Measurements from ENCODE around the gene PHF13.

DNA sequence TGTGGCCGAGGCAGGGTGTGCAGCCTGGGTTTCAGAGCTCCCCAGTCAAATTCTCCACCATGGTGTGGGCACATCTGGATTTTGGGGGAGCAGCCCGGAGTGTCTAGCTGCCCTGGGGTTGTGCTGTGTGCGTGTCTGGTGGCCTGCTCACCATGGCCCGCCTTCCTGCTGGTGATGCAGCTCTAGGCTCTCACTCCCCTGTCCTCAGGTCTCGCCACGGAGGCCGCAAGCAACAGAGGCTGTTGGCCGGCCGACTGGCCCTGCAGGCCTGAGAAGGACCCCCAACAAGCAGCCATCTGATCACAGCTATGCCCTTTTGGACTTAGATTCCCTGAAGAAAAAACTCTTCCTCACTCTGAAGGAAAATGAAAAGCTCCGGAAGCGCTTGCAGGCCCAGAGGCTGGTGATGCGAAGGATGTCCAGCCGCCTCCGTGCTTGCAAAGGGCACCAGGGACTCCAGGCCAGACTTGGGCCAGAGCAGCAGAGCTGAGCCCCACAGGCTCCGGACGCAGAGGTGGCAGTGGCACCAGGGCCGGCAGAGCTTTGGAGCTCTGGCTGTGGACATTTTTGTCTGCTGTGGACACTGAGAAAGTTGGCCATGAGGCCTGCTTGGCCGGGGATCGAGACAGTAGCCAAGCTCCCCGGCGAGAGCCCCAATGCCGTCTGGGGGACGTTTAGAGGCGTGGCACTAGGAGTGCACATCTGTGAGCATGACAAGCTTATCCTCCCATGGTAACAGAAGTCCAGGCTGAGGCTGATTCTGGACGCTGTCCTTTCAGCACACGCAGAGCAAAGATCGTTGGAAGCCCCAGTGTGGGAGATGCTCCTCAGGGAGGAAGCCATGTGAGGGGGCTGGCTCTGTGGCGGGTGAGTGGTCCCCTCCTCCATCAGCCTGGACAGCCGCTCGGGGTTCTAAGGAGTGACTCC lies 19.3 kb downstream of the PHF13 start:
- TF ChIP-seq, protein P1, sequence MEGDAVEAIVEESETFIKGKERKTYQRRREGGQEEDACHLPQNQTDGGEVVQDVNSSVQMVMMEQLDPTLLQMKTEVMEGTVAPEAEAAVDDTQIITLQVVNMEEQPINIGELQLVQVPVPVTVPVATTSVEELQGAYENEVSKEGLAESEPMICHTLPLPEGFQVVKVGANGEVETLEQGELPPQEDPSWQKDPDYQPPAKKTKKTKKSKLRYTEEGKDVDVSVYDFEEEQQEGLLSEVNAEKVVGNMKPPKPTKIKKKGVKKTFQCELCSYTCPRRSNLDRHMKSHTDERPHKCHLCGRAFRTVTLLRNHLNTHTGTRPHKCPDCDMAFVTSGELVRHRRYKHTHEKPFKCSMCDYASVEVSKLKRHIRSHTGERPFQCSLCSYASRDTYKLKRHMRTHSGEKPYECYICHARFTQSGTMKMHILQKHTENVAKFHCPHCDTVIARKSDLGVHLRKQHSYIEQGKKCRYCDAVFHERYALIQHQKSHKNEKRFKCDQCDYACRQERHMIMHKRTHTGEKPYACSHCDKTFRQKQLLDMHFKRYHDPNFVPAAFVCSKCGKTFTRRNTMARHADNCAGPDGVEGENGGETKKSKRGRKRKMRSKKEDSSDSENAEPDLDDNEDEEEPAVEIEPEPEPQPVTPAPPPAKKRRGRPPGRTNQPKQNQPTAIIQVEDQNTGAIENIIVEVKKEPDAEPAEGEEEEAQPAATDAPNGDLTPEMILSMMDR (conservative IDR thresholded peaks at IDR 0.05 in 1 of 2, IDR thresholded peaks at IDR 0.05 in 1 of 2; ENCODE audit: low read depth in 1 of 2, low read length in 2 of 2) = no peak
- no peak for TF ChIP-seq EZH2 (IDR thresholded peaks at IDR 0.05; ENCODE audit: low read length, missing control alignments)

Measured in fibroblast of lung (primary cell).